Lower lobe of right lung (tissue), 2 donors: ENCODE results near the gene XPNPEP1. TPM values are rescaled to one million over a fixed set of nuclear protein-coding genes. Genes with fewer than 3 reads are reported as not detected.

Source experiments
- ATAC-seq, 2 donors: fragments of 200-7000 bp; cut with Tn5 transposase; one replicate each; pipeline ENCODE4 v1.9.1; 2020 to 2022; ENCODE audit warnings: mild to moderate bottlenecking in 2 of 2, moderate library complexity in 2 of 2
- DNase-seq: peaks from one replicate; pipeline ENCODE4 v3.0.0-alpha.2; 2020
- H3K27ac ChIP-seq: fragments of 200-600 bp; one replicate; pipeline ENCODE4 v1.8.0; 2022
- H3K27me3 ChIP-seq: fragments of 200-600 bp; one replicate; pipeline ENCODE4 v1.8.0; 2022; ENCODE audit warnings: low read depth
- H3K36me3 ChIP-seq: fragments of 200-600 bp; one replicate; pipeline ENCODE4 v1.8.0; 2022; ENCODE audit warnings: mild to moderate bottlenecking
- H3K4me1 ChIP-seq: fragments of 200-600 bp; one replicate; pipeline ENCODE4 v1.8.0; 2022
- H3K4me3 ChIP-seq: fragments of 200-600 bp; one replicate; pipeline ENCODE4 v1.8.0; 2022; ENCODE audit warnings: mild to moderate bottlenecking
- H3K9me3 ChIP-seq: fragments of 200-600 bp; one replicate; pipeline ENCODE4 v1.8.0; 2022
- intact Hi-C: fragments of 100-400 bp; cut with DNase I; formaldehyde crosslinking; loops from one replicate; pipeline ENCODE4 v1.11.0; 2022
- total RNA-seq: library from RNA; stranded (reverse); fragmentation: NEBNext Ultra II Directional; extraction: Animal tissue kit (Norgen Biotek cat#: 25700); gene quantifications from one replicate; pipeline ENCODE4 v1.2.1, GENCODE V29; 2021
- TF ChIP-seq, protein P1 (sequence below): fragments of 200-600 bp; IDR thresholded peaks from one replicate; pipeline ENCODE4 v1.8.0; 2022; ENCODE audit warnings: antibody characterized with exemption, mild to moderate bottlenecking
- donor health status: DM: no; HTN: yes; CAD: no; lungs with severe emphysema.

The XPNPEP1 gene
- total RNA-seq, 1 donor from 2014 or later: 52.1 TPM

DNA sequence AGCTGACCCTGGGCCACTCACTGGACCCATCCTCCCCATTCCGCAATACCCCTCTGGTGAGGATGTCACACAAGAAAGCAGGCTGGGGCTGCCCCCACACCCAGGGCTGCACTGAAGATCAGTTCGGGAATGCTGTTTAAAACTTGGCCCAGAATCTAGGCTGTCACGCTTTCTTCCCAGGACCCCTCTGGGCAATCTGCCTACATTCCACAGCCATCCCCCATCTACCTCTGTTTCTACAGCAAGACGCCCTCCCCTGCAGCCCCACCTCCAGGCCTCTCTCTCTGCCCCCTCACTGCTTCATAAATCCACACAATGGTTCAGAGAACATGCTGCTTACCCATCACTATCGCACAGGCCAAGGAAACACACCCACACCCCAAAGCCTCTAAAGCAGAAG is 36.1 kb downstream of the XPNPEP1 start:
- intact Hi-C loops: no loop called here
- Histone ChIP-seq H3K27me3 (no peaks in the 10 kb centered on the region), H3K4me1 (peaks cover 18% of the 10 kb centered on the region), H3K4me3 (no peak overlapping the region), H3K9me3 (no peaks in the 10 kb centered on the region), H3K36me3 (peaks cover 84% of the 10 kb centered on the region), H3K27ac (no peak overlapping the region)
- ATAC-seq (no peak), DNase-seq (no peak)
- TF ChIP-seq, protein P1, sequence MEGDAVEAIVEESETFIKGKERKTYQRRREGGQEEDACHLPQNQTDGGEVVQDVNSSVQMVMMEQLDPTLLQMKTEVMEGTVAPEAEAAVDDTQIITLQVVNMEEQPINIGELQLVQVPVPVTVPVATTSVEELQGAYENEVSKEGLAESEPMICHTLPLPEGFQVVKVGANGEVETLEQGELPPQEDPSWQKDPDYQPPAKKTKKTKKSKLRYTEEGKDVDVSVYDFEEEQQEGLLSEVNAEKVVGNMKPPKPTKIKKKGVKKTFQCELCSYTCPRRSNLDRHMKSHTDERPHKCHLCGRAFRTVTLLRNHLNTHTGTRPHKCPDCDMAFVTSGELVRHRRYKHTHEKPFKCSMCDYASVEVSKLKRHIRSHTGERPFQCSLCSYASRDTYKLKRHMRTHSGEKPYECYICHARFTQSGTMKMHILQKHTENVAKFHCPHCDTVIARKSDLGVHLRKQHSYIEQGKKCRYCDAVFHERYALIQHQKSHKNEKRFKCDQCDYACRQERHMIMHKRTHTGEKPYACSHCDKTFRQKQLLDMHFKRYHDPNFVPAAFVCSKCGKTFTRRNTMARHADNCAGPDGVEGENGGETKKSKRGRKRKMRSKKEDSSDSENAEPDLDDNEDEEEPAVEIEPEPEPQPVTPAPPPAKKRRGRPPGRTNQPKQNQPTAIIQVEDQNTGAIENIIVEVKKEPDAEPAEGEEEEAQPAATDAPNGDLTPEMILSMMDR: no peak

DNA sequence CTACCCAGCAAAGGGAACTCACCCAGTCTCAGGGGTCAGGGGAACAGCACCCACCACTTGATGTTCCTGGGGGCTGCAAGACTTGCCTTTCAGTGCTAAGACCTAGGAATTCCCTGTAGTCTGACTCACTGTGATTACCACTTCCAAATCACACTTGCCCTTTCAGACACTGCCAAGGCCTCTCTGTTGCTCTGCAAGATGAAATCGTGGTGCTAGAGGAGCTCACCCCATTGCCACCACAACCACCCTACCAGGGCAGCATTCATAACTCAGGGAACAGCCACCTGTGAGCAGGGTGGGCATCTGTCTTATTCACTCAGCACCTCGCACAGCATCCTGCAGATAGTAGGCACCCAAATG is 36.5 kb downstream of the XPNPEP1 start:
- no peaks in the 10 kb centered on the region for H3K27me3 ChIP-seq
- TF ChIP-seq, protein P1: no peak
- H3K9me3 ChIP-seq: no peaks in the 10 kb centered on the region
- no peak overlapping the region for H3K27ac ChIP-seq
- peaks cover 18% of the 10 kb centered on the region for H3K4me1 ChIP-seq
- intact Hi-C loops: no loop called here
- H3K36me3 ChIP-seq: peaks cover 85% of the 10 kb centered on the region
- H3K4me3 ChIP-seq: no peak overlapping the region
- ATAC-seq: no peak
- DNase-seq: no peak

DNA sequence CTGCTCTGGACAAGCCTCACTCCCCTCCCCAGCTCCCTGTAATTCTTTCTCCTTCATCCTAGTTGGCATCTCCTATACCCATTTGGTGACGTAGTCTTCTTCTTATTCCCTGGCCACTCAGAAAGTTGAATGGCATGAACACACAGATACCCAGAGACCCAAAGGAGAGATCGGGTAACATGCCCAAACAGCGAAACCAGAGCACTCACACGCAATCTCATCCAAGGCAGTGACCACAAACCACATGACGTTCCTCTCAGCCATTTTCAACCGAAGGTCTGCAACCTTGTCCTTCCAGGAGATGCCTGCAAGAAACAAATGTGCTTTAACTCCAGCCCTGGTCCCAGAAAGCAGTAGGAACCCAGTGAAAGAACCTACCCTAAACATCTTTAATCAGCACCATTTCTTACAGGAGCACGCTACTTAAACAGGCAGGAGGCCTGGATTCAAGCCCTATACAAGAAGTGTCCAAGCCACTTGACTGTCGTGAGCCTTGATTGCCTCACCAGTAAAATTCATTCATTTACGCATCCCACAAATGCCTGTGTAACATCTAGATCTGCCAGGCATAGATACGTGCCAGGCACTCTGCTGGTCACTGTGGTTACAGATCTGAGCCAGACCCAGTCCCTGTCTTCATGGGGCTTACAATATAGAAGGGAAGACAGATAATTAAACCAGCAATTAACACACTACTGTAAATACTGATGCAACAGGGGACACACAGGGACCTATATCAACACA is 37.1 kb downstream of the XPNPEP1 start:
- intact Hi-C loops: no loop called here
- Histone ChIP-seq H3K9me3 (no peaks in the 10 kb centered on the region), H3K27ac (no peak overlapping the region), H3K4me1 (peaks cover 18% of the 10 kb centered on the region), H3K27me3 (no peaks in the 10 kb centered on the region), H3K4me3 (no peak overlapping the region), H3K36me3 (peaks cover 86% of the 10 kb centered on the region)
- DNase-seq (no peak), ATAC-seq (no peak)
- TF ChIP-seq, protein P1: no peak

DNA sequence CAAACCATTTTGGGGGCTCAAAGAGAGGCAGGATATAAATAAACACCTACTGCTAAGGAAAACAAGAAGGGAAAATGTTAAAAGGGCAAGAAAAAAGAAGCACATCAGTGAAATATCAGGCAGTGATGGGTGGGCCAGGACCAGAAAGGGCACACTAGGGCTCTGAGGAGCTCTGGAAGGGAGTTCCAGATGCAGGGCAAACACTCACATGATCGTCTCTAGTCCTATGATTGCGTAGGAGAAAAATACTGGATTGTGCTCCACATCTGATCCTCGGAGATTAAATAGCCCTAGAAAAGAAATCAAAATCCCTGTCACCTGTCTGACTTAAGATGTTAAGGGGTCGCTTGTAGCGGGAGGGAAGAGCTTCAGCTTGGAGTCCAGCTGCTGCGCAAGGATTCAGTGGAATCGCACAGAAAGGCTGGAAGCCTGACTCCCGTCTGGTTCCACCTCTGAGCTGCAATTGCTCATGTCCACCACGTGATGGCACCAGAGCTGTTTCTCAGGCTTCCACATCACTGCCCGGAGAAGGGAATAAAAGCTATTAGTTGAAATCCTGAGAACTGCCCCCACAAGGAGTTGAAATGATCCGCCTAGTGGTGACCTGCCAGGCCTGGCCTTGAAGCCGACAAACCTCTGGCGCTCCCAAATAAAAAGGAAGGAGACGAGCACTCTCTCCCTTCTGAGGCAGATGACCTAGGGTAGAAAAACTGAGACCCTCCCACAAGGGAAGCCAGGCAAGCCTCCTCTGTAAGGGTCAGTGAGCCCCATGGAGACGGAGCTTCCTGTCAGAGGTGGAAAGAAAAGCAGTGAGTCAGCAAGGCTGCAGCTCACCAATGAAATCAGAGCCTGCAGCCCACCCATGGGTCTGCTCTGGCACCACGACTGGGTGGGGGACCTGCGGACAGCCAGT is 39.2 kb downstream of the XPNPEP1 start:
- ATAC-seq: peak; percentile 91 to 93
- DNase-seq: peak; percentile 56
- Histone ChIP-seq H3K27me3 (no peaks in the 10 kb centered on the region), H3K27ac (peak overlapping the region; percentile 39), H3K4me3 (no peak overlapping the region), H3K9me3 (no peaks in the 10 kb centered on the region), H3K4me1 (peaks cover 13% of the 10 kb centered on the region), H3K36me3 (peaks cover 91% of the 10 kb centered on the region)
- TF ChIP-seq, protein P1: peak; percentile 97
- intact Hi-C loops: no loop called here

DNA sequence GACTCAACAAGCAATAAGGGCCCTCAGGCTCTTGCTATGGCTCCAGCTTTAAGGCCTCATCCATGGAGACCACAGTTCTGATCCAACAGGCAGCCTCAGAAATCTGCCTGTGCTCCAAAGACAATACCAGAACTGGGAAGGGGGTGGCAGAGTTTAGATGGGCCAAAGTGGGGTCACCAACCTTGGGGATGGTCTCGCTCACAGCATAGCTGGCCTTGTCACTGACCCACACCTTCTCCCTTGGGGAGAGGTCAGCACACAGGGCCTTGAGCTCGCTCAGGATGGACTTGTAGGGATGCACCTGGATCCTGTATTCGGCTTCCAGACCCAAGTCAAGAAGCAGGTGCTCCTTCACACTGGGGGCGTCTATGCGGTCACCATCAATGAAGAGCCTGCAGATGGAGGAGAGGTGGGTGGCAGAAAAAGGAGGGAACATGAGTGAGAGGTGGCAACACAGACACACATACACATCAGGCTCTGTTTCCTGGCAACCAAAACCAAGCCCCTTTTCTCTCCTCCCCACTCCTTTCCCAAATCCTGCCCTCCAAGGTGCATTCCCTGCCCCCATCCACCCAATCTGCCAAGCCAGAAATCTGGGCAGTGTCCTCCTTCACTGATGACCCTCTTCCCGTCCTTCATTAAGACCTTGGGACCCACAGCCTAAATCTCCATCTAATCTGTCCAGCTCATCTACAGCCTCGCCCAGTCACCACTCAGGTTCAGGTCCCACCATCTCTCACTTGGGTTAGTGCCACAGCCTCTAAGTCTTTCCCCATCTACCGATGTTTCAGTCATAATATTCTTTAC is 40.9 kb downstream of the XPNPEP1 start:
- no peak overlapping the region for H3K4me3 ChIP-seq
- TF ChIP-seq, protein P1: no peak
- ATAC-seq (no peak), DNase-seq (no peak)
- H3K4me1 ChIP-seq: peaks cover 13% of the 10 kb centered on the region
- intact Hi-C loops: no loop called here
- H3K36me3 ChIP-seq: peaks cover 90% of the 10 kb centered on the region
- no peaks in the 10 kb centered on the region for H3K9me3 ChIP-seq
- H3K27me3 ChIP-seq: no peaks in the 10 kb centered on the region
- no peak overlapping the region for H3K27ac ChIP-seq
